Activated CD4-positive, alpha-beta T cell treated with anti-CD3 and anti-CD28 coated beads, Interleukin-10, Interleukin-2, amounts not matched to agents 100 ng/mL and 50 ng/mL, durations not matched to agents 16 hours and 8 hours (primary cell): ENCODE results near the gene HOXD4.

ENCODE experiments used
- DNase-seq: peaks from one replicate; pipeline ENCODE4 v3.0.0-alpha.2; 2020

HOXD4 gene

GRCh38 chr2:176200971-176201370 lies 49.6 kb downstream of the HOXD4 start:
- no peak for DNase-seq

- DNase-seq, result no peak
These were observed 51.1 kb downstream of the HOXD4 start for GRCh38 chr2:176202491-176202890.
